ENCODE results near the gene WWTR1.

Gene WWTR1

DNA sequence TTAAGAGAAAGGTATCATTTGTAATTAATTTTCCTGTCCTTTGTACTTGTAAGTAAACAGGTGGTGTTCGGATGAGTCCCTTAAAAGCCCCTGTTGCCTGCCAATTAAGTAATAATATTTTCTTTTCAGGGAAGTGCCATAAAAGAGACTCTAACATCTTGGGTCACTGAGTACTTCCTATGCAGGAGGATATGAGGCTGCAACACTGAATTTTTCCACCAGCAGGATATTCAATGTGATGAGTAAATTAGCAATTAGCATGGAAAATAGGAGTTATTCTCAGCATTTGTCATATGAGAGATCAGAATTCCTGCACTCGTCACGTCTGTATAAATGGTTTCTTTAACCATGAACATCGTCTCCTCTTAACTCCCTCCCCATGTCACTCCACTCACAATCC lies 45.4 kb downstream of the WWTR1 start:
- in situ Hi-C loops (cut with HindIII; ENCODE audit: low pct_ligation_motif_present, low sequenced_read_pairs), result no loop called here
- no peak overlapping the region for H3K4me3 ChIP-seq (ENCODE audit: low read depth, low read length)
- no peak overlapping the region for H3K27ac ChIP-seq
- H3K27me3 ChIP-seq (replicated peaks), result no peaks in the 10 kb centered on the region
- TF ChIP-seq, protein P1, sequence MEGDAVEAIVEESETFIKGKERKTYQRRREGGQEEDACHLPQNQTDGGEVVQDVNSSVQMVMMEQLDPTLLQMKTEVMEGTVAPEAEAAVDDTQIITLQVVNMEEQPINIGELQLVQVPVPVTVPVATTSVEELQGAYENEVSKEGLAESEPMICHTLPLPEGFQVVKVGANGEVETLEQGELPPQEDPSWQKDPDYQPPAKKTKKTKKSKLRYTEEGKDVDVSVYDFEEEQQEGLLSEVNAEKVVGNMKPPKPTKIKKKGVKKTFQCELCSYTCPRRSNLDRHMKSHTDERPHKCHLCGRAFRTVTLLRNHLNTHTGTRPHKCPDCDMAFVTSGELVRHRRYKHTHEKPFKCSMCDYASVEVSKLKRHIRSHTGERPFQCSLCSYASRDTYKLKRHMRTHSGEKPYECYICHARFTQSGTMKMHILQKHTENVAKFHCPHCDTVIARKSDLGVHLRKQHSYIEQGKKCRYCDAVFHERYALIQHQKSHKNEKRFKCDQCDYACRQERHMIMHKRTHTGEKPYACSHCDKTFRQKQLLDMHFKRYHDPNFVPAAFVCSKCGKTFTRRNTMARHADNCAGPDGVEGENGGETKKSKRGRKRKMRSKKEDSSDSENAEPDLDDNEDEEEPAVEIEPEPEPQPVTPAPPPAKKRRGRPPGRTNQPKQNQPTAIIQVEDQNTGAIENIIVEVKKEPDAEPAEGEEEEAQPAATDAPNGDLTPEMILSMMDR (IDR thresholded peaks at IDR 0.05; ENCODE audit: low read depth, low read length, missing control alignments), result no peak
- DNase-seq, result no peak
- no peaks in the 10 kb centered on the region for H3K36me3 ChIP-seq (replicated peaks)

DNA sequence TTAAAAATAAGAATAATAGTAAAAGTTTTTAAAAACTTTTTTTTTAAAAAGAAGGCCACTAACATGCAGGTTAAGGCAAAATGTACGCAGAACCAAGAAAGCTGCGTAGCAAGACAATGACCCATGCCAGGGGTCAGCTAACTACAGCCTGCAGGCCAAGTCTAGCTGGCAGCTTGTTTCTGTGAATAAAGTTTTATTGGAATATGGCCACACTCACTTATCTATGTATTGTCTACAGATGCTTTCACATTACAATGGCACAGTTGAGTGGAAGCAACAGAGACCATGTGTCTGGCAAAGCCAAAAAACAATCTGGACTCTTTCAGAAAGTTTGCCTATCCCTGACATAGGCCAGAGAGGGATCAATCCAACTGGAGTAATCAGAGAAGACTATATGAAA lies 46.7 kb downstream of the WWTR1 start:
- no peak overlapping the region for H3K27ac ChIP-seq
- H3K36me3 ChIP-seq (replicated peaks), result no peaks in the 10 kb centered on the region
- H3K4me3 ChIP-seq (ENCODE audit: low read depth, low read length), result no peak overlapping the region
- in situ Hi-C loops (cut with HindIII; ENCODE audit: low pct_ligation_motif_present, low sequenced_read_pairs), result no loop called here
- H3K27me3 ChIP-seq (replicated peaks), result no peaks in the 10 kb centered on the region
- TF ChIP-seq, protein P1 (IDR thresholded peaks at IDR 0.05; ENCODE audit: low read depth, low read length, missing control alignments), result no peak
- DNase-seq, result no peak

DNA sequence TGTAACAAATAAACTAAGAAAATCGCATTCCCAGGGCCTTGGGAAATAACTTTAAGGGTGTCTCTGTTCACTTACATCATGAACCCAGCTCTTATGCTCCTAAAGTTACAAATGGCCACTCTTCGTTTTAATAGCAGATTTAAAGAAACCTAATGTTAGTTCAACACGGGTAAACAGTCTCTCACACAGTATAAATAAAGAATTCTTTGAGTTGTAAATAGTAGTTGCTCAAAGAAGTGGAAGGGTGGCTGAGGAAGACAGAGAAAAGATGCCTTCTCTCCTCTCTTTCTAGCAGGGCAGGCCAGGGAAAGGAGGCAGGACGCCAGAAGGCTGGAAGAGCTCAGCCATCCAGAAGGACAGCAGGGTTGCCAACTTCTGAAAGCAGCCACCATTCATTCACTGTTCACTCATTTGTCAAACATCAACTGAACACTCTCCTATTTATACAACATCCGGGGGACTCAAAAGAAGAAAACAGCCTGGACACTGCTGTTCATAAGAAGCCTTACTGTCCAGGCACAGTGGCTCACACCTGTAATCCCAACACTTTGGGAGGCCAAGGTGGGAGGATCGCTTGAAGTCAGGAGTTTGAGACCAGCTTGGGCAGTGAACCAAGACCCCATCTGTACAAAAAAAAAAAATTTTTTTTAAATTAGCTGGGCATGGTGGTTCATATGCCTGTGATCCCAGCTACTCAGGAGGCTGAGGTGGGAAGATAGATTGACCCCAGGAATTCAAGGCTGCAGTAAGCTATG lies 47.3 kb downstream of the WWTR1 start:
- in situ Hi-C loops (cut with HindIII; ENCODE audit: low pct_ligation_motif_present, low sequenced_read_pairs), result no loop called here
- TF ChIP-seq, protein P1 (IDR thresholded peaks at IDR 0.05; ENCODE audit: low read depth, low read length, missing control alignments), result no peak
- no peak overlapping the region for H3K4me3 ChIP-seq (ENCODE audit: low read depth, low read length)
- no peaks in the 10 kb centered on the region for H3K36me3 ChIP-seq (replicated peaks)
- H3K27ac ChIP-seq, result peak overlapping the region; percentile 80
- DNase-seq, result no peak
- no peaks in the 10 kb centered on the region for H3K27me3 ChIP-seq (replicated peaks)

DNA sequence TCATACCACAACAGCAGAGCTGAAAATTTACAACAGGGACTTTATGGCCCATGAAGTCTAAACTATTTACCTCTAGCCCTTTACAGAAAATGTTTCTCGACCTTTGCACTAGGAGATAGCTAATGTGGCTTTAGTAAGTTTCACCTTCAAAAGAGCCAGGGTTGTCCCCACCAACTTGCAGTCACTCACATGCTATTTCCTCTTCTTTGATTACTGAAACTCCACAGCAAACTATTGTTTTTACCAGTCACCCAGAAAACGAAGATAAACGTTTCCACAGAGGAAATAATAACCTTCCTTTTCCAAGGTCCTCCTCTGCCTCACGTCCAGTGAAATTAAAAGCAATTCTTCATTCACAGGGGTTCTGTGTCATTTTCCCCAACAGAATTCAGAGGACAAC lies 48.2 kb downstream of the WWTR1 start:
- in situ Hi-C loops (cut with HindIII; ENCODE audit: low pct_ligation_motif_present, low sequenced_read_pairs), result no loop called here
- Histone ChIP-seq H3K36me3 (replicated peaks) (peaks cover 2% of the 10 kb centered on the region), H3K4me3 (ENCODE audit: low read depth, low read length) (no peak overlapping the region), H3K27ac (peak overlapping the region; percentile 80), H3K27me3 (replicated peaks) (no peaks in the 10 kb centered on the region)
- TF ChIP-seq, protein P1 (IDR thresholded peaks at IDR 0.05; ENCODE audit: low read depth, low read length, missing control alignments), result no peak
- no peak for DNase-seq

DNA sequence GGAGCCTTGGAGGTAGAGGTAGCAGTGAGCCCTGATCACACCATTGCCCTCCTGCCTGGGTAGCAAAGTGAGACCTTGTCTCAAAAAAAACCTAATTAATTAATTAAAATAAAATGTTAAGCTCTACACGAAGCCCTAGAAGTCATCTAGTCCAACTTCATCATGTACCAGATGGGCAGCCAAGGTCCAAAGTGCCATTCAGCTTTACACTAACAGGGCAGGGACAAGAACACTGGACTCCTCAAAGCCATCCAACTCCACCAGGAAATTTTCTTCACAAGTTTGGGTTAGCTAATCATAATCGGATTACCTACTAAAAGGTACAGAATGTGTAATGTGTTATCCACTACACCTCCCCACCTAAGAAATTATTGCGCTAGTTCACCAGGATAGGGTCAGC lies 48.8 kb downstream of the WWTR1 start:
- Histone ChIP-seq H3K27ac (peak overlapping the region; percentile 80), H3K27me3 (replicated peaks) (no peaks in the 10 kb centered on the region), H3K4me3 (ENCODE audit: low read depth, low read length) (no peak overlapping the region), H3K36me3 (replicated peaks) (peaks cover 3% of the 10 kb centered on the region)
- no peak for DNase-seq
- in situ Hi-C loops (cut with HindIII; ENCODE audit: low pct_ligation_motif_present, low sequenced_read_pairs), result no loop called here
- TF ChIP-seq, protein P1 (IDR thresholded peaks at IDR 0.05; ENCODE audit: low read depth, low read length, missing control alignments), result no peak

DNA sequence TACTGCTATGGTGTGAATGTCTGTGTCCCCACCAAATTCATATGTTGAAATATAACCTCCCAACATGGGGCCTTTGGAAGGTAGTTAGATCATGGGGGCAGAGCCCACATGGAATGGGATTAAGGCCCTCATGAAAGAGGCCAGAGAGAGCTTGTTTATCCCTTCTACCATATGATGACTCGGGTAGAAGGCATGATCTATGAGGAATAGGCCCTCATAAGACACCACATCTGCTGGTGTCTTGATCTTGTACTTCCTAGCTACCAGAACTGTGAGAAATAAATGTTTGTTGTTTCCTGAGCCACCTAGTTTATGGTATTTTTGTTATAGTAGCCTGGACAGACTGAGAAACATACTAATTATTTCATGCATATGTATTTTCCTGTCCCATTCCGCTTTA lies 51.9 kb downstream of the WWTR1 start:
- in situ Hi-C loops (cut with HindIII; ENCODE audit: low pct_ligation_motif_present, low sequenced_read_pairs), result no loop called here
- peak; percentile 63 for DNase-seq
- no peaks in the 10 kb centered on the region for H3K27me3 ChIP-seq (replicated peaks)
- peaks cover 3% of the 10 kb centered on the region for H3K36me3 ChIP-seq (replicated peaks)
- peak overlapping the region; percentile 75 for H3K27ac ChIP-seq
- TF ChIP-seq, protein P1 (IDR thresholded peaks at IDR 0.05; ENCODE audit: low read depth, low read length, missing control alignments), result no peak
- H3K4me3 ChIP-seq (ENCODE audit: low read depth, low read length), result no peak overlapping the region

Data from brain microvascular endothelial cell (primary cell).